Stimulated activated CD8-positive, alpha-beta memory T cell treated with anti-CD3 and anti-CD28 coated beads, Interleukin-15, amount 100 ng/mL, for 24 hours (primary cell): ENCODE measurements around the gene GATD1.

Experiments
- DNase-seq: peaks from one replicate; pipeline ENCODE4 v3.0.0-alpha.2; 2020; ENCODE audit warnings: low read depth

The GATD1 gene

GRCh38 chr11:777288-778255, at the start of gene GATD1:
Gene GATD1 (minus strand): TSS chr11:777487. CDS start chr11:777462, 25 bp downstream.
- peak; percentile 90 for DNase-seq

GRCh38 chr11:826836-827145, 49.5 kb upstream of the GATD1 start:
- DNase-seq = no peak

- DNase-seq = no peak
These were observed 48.9 kb upstream of the GATD1 start for GRCh38 chr11:826227-826621.

- DNase-seq = no peak
These were observed 48.3 kb upstream of the GATD1 start for GRCh38 chr11:825366-826226.

GRCh38 chr11:824942-825341, 47.7 kb upstream of the GATD1 start:
- DNase-seq = no peak

GRCh38 chr11:824292-824880, 47.1 kb upstream of the GATD1 start:
- DNase-seq = no peak

GRCh38 chr11:823441-824291, 46.4 kb upstream of the GATD1 start:
- no peak for DNase-seq

- no peak for DNase-seq
These were observed 44.5 kb upstream of the GATD1 start for GRCh38 chr11:821512-822371.

- DNase-seq = no peak
These were observed 43.6 kb upstream of the GATD1 start for GRCh38 chr11:820655-821511.

- peak; percentile 76 for DNase-seq
These were observed 42.8 kb upstream of the GATD1 start for GRCh38 chr11:819943-820649.

GRCh38 chr11:819129-819931, 42.0 kb upstream of the GATD1 start:
- peak; percentile 88 for DNase-seq

- no peak for DNase-seq
These were observed 41.3 kb upstream of the GATD1 start, which contains the start of gene PNPLA2 for GRCh38 chr11:818396-819128. Gene PNPLA2 (plus strand): TSS chr11:818914. CDS start chr11:819719, 805 bp downstream.

- DNase-seq = no peak
These were observed 39.1 kb upstream of the GATD1 start for GRCh38 chr11:816433-816779.

- DNase-seq = no peak
These were observed 38.6 kb upstream of the GATD1 start for GRCh38 chr11:815675-816432.

- DNase-seq = no peak
These were observed 36.3 kb upstream of the GATD1 start for GRCh38 chr11:813456-814096.

GRCh38 chr11:813072-813455, 35.8 kb upstream of the GATD1 start:
- no peak for DNase-seq
